GM21447 (cell line): ENCODE measurements around the gene MEMO1.
"Not testable (repeated sequence)": the region's sequence is repeated elsewhere in the genome, so short reads cannot be mapped to it uniquely, and the experiment has no call there.

Source experiments
- ATAC-seq: cut with Tn5 transposase; IDR thresholded peaks from one replicate; pipeline ENCODE4 v1.9.1; 2021; ENCODE audit not compliant: unreplicated experiment

Gene MEMO1

GRCh38 chr2:31958140-31958717, 52.6 kb downstream of the MEMO1 start:
- no peak for ATAC-seq

- no peak for ATAC-seq
Measured at GRCh38 chr2:31957354-31958139, 53.3 kb downstream of the MEMO1 start.

GRCh38 chr2:31956934-31957333, 53.9 kb downstream of the MEMO1 start:
- peak; percentile 56 for ATAC-seq

- ATAC-seq = no peak
Measured at GRCh38 chr2:31956312-31956711, 54.5 kb downstream of the MEMO1 start.

- ATAC-seq = not testable (repeated sequence)
Measured at GRCh38 chr2:31953095-31953494, 57.7 kb downstream of the MEMO1 start.

GRCh38 chr2:31950946-31951562, 59.8 kb downstream of the MEMO1 start:
- ATAC-seq = no peak

GRCh38 chr2:31947871-31948270, 62.9 kb downstream of the MEMO1 start:
- ATAC-seq = no peak

GRCh38 chr2:31946838-31947237, 64.0 kb downstream of the MEMO1 start:
- no peak for ATAC-seq

GRCh38 chr2:31945572-31945935, 65.3 kb downstream of the MEMO1 start:
- ATAC-seq = no peak

- no peak for ATAC-seq
Measured at GRCh38 chr2:31944828-31945571, 65.8 kb downstream of the MEMO1 start.

- ATAC-seq = no peak
Measured at GRCh38 chr2:31943636-31944225, 67.1 kb downstream of the MEMO1 start.

GRCh38 chr2:31940920-31941319, 69.9 kb downstream of the MEMO1 start:
- ATAC-seq = no peak

- ATAC-seq = no peak
Measured at GRCh38 chr2:31937741-31938140, 73.1 kb downstream of the MEMO1 start.

- no peak for ATAC-seq
Measured at GRCh38 chr2:31935370-31935769, 75.4 kb downstream of the MEMO1 start.

- no peak for ATAC-seq
Measured at GRCh38 chr2:31933066-31933465, 77.7 kb downstream of the MEMO1 start.

GRCh38 chr2:31932589-31932988, 78.2 kb downstream of the MEMO1 start:
- no peak for ATAC-seq

GRCh38 chr2:31931916-31932315, 78.9 kb downstream of the MEMO1 start:
- ATAC-seq = no peak

GRCh38 chr2:31925517-31925916, 85.3 kb downstream of the MEMO1 start:
- ATAC-seq = no peak

GRCh38 chr2:31923662-31924061, 87.1 kb downstream of the MEMO1 start:
- no peak for ATAC-seq

GRCh38 chr2:31922542-31923408, 88.0 kb downstream of the MEMO1 start:
- ATAC-seq = no peak
